Lower leg skin (tissue), 4 donors: ENCODE data around the gene KIF25. TPM values are rescaled to one million over a fixed set of nuclear protein-coding genes. Genes with fewer than 3 reads are reported as not detected.

Experiments
- DNase-seq, 2 donors: peaks; one replicate each; pipeline ENCODE4 v3.0.0-alpha.2; 2019; ENCODE audit warnings: low spot score in 2 of 2
- H3K4me3 ChIP-seq: fragments of 200-600 bp; sonication (generic); 2 replicates; pipeline ENCODE4 v1.5.1; 2017; ENCODE audit warnings: mild to moderate bottlenecking, low read depth; ENCODE audit not compliant: poor library complexity, severe bottlenecking
- CTCF ChIP-seq, 3 donors: fragments of 450-650 bp; IDR thresholded peaks; one replicate each; pipeline ENCODE4 v1.5.1; 2016; ENCODE audit warnings: antibody characterized with exemption in 3 of 3, mild to moderate bottlenecking in 3 of 3, moderate library complexity in 2 of 3
- POLR2A ChIP-seq, 2 donors: fragments of 450-650 bp; IDR thresholded peaks; one replicate each; pipeline ENCODE4 v1.6.1; 2016 to 2017; ENCODE audit warnings: antibody characterized with exemption in 2 of 2, mild to moderate bottlenecking in 1 of 2, moderate library complexity in 1 of 2
- WGBS, 2 donors: methylation state at CpG; one replicate each; pipeline ENCODE4 v1.1.5; 2018; 5-methylcytosine and 5-hydroxymethylcytosine counted together
- intact Hi-C: fragments of 100-400 bp; cut with DNase I; formaldehyde crosslinking; loops from one replicate; pipeline ENCODE4 v1.15.0; 2023; ENCODE audit warnings: low total_unique reads
- total RNA-seq, 4 donors: library from RNA; depleted of rRNA; stranded (reverse); fragments of >200 nt; gene quantifications; one replicate each; pipeline ENCODE4 v1.1.0, GENCODE V29; 2016

The KIF25 gene
- total RNA-seq, 4 donors from 2014 or later, result 0.29 to 0.86 TPM; not detected in 2

DNA sequence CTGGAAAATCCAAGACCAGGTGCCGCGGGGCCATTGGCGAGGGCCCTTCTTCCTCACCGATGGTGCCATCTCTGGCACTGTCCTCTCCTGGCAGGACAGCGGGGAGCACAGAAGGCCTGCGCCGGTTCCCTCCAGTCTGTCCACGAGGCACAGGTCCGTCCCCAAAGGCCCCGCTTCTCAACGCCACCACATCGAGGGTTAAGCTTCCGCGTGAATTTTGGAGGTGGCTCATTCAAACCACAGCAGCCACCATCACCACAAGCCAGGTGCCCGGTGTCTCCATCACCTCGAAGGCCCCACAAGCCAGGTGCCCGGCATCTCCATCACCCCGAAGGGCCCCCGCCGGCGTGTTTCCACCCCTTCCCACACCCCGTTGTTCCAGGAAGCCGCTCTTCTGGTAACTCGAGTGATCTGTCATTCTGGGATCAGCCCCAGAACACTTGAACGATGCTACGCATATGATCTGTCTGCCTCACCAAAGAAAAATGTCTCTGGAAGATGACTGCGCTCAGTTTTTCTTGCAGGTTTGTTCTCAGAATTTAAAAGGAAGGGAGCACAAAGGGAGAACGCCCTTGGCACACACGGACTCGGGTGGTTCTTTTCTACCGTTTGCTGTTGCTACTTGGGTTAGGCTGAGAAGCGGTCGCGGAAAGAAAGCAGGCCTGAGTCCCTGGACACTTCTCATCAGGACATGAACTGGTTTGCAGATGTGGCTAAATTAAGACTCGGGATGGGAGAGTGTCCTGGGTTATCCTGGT lies 9.9 kb upstream of the KIF25 start:
- TF ChIP-seq CTCF (IDR thresholded peaks at IDR 0.05) (no peak), POLR2A (IDR thresholded peaks at IDR 0.05) (no peak)
- peak; percentile 11 to 69 for DNase-seq
- no peak overlapping the region for H3K4me3 ChIP-seq
- WGBS, 2 donors, result 79 to 90% methylated on average over 35 of the region's 35 CpGs
- intact Hi-C loops, result no loop called here

DNA sequence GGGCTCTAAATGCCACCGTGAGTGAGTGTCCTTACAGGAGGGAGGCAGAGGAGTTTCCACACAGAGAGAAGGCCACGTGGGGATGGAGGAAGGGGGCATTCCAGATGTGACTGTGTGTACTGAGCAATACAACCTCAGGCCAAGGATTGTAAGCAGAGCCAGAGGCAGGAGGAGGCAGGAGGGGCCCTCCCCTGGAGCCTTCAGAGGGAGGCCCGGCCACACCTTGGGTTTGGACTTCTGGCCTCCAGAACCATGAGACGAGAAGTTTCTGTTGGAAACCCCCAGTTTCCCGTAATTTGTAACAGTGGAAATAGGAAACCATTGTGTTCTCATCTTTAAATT lies 9.3 kb upstream of the KIF25 start:
- no peak for TF ChIP-seq CTCF (IDR thresholded peaks at IDR 0.05)
- 72 to 74% methylated on average over 5 of the region's 5 CpGs for WGBS, 2 donors

GRCh38 chr6:167988945-167989841 lies 8.3 kb upstream of the KIF25 start:
- TF ChIP-seq CTCF (IDR thresholded peaks at IDR 0.05) (no peak), POLR2A (IDR thresholded peaks at IDR 0.05) (no peak)
- intact Hi-C loops, result no loop called here
- peak; percentile 11 to 74 for DNase-seq
- no peak overlapping the region for H3K4me3 ChIP-seq
- WGBS, 2 donors, result 92 to 94% methylated on average over 22 to 28 of the region's 36 CpGs

More for the DNA sequence above, 9.3 kb upstream of the KIF25 start:
- DNase-seq, result peak; percentile 10 to 52
- H3K4me3 ChIP-seq, result no peak overlapping the region
- intact Hi-C loops, result no loop called here

GRCh38 chr6:167990016-167990945 lies 7.2 kb upstream of the KIF25 start:
- no peak overlapping the region for H3K4me3 ChIP-seq
- DNase-seq, result peak; percentile 9 to 72
- intact Hi-C loops, result no loop called here
- TF ChIP-seq POLR2A (IDR thresholded peaks at IDR 0.05), result no peak
- no peak for TF ChIP-seq CTCF (IDR thresholded peaks at IDR 0.05)
- 96 to 97% methylated on average over 74 to 75 of the region's 75 CpGs for WGBS, 2 donors

DNA sequence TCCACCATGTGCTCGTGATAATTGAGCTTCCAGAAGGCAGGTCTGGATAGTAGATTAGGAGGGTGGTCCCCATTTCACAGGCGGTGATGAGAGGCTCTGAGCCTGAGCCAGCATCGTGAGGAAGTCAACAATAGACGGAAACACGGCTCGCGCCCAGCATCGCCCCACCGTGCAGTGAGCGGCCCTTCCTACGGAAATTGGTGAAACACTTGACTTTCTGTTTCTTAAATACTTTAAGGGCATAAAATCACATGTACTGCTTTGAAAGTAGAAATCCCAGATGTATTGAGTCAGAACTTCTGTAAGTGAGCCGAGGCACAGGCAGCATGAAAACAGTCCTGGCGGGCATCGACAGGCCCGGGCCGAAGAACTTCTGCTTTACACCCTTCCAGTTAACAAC lies 4.3 kb upstream of the KIF25 start:
- intact Hi-C loops, result no loop called here
- no peak overlapping the region for H3K4me3 ChIP-seq
- 80 to 86% methylated on average over 16 of the region's 16 CpGs for WGBS, 2 donors
- TF ChIP-seq POLR2A (IDR thresholded peaks at IDR 0.05), result no peak
- no peak for TF ChIP-seq CTCF (IDR thresholded peaks at IDR 0.05)
- DNase-seq, result peak; percentile 13 to 80
